ENCODE results near the gene ADAMTS14. TPM values are rescaled to one million over a fixed set of nuclear protein-coding genes. Genes with fewer than 3 reads are reported as not detected.

ADAMTS14 gene
- total RNA-seq, 1 experiment from 2014 or later: not detected

GRCh38 chr10:70692043-70692603, 19.8 kb downstream of the ADAMTS14 start:
- DNase-seq (ENCODE audit: low spot score): no peak

- DNase-seq (ENCODE audit: low spot score): no peak
Measured at GRCh38 chr10:70693619-70694335, 21.5 kb downstream of the ADAMTS14 start.

DNA sequence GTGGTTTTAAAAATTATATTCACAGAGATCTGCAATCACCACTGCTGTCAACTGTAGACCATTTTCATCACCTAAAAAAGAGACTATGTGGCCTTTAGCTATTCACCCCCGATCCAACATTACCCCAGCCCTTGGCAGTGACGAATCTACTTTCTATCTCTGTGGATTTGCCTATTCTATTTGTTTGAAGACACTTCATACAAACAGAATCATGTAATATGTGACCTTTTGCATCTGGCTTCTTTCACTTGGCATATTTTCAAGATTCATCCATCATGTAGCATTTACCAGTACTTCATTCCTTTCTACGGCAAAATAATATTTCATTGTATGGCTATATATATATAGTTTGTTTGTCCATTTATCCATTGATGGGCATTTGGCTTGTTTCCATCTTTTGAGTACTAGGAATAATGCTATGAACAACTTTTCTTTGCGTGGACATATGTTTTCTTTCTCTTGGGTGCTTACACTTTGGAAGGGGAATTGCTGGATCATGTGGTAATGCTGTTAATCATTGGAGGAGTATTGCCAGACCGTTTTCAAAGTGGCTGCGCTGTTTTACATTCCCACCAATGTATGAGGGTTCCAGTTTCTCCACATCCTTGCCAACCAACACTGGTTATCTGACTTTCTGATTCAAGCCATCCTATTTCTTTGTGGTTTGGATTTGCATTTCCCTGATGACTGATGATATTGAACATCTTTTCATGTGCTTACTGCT, 22.3 kb downstream of the ADAMTS14 start:
- no peak for DNase-seq (ENCODE audit: low spot score)

GRCh38 chr10:70695241-70696030, 23.1 kb downstream of the ADAMTS14 start:
- DNase-seq (ENCODE audit: low spot score): peak; percentile 12

- no peak for DNase-seq (ENCODE audit: low spot score)
Measured at GRCh38 chr10:70698211-70698610, 25.9 kb downstream of the ADAMTS14 start.

GRCh38 chr10:70699063-70699658, 26.9 kb downstream of the ADAMTS14 start:
- DNase-seq (ENCODE audit: low spot score): no peak

GRCh38 chr10:70699659-70700174, 27.4 kb downstream of the ADAMTS14 start:
- DNase-seq (ENCODE audit: low spot score): peak; percentile 16

- DNase-seq (ENCODE audit: low spot score): no peak
Measured at GRCh38 chr10:70702190-70702763, 30.0 kb downstream of the ADAMTS14 start.

GRCh38 chr10:70704211-70704610, 31.9 kb downstream of the ADAMTS14 start:
- no peak for DNase-seq (ENCODE audit: low spot score)

- DNase-seq (ENCODE audit: low spot score): no peak
Measured at GRCh38 chr10:70705121-70705861, 33.0 kb downstream of the ADAMTS14 start.

- no peak for DNase-seq (ENCODE audit: low spot score)
Measured at GRCh38 chr10:70711177-70711576, 38.9 kb downstream of the ADAMTS14 start.

DNA sequence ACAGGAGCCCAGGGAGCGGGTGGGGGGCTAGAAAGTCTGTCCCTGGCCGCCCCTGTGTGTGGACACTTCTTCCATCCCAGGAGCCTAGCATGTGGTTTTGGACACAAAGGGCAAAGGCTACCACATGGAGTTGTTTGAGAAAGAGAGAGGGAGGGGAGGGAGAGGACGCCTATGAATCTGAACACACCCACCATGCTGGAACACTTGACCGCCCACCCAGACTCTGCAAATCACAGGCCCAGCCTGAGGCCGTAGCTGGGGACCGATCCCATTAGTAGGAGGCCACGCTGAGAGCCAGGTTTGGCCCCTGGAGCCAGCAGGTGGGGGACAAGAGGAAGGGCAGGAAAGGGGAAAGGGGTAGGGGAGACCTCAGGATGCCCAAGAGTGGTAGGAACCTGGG, 39.6 kb downstream of the ADAMTS14 start:
- DNase-seq (ENCODE audit: low spot score): no peak

- no peak for DNase-seq (ENCODE audit: low spot score)
Measured at GRCh38 chr10:70714245-70714644, 41.9 kb downstream of the ADAMTS14 start.

- no peak for DNase-seq (ENCODE audit: low spot score)
Measured at GRCh38 chr10:70714951-70715350, 42.6 kb downstream of the ADAMTS14 start.

DNA sequence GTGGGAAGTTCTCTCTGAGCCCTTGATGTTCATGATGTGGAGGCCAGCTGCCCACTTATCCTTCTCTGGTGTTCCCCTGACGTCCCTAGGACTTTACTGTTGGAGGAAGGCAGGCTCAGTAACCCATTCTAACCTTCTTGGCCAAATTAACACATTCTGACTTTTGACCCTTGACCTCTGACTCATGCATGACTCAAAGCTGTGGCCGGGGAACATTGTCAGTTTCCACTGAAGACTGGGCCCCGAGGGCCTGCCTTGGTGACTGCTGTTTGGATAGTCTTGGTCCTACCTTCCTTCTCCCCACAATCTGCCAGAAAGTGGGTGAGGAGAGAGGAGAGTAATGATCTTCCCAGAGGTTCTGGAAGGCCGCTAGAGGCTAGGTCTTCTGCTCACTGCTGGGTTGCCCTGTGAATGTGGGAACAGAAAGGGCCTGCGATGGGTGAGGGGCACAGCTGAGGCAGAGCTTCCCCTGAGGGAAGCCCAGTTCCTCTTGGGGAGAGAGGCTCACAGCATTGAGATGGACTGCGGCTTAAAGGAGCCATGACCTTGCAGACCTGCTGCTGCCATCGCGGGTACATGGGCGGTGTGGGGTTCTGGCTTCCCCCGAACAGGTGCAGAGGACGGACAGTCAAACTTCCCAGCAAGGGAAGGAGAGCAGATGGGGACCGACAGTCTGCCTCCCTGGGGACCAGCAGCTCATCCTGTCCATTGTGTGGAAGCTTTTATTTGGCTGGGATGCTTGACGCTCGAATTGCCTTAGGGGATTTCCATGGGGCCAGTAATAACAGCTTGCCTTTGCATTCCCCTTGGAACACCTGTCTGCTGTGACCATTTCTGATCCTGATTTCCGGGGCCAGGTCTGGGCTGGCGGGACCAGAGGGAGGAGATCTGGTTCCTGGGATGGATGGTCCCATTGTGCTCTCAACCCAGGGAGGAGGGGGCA, 43.8 kb downstream of the ADAMTS14 start:
- peak; percentile 40 for DNase-seq (ENCODE audit: low spot score)

DNA sequence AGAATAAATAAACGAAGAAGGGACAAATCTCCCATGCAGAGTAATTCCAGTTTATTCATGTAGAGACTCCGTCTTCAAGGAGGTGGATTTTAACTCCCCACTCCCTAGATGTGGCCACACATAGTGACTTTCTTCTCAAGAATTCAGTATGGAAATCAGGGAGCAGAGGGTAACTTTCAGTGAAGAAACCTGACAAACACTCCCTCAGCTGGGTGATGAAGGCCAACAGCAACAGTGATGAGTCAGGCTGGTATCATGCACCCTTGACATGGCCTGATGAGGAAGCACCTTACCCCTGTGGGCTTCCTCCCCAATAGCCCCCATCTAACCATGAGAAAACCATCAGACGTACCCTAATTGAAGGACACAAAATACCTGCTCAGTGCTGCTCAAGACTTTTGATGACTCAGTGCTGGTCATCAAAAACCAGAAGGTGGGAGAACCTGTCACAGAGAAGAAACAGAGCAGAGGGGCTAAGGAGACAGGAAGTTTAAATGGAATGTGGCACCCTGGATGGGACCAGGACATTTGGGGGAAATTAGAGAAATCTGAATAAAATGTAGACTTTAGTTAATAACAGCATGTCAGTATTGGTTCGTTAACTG, 50.6 kb downstream of the ADAMTS14 start:
- peak; percentile 60 for DNase-seq (ENCODE audit: low spot score)

- no peak for DNase-seq (ENCODE audit: low spot score)
Measured at GRCh38 chr10:70723771-70724170, 51.5 kb downstream of the ADAMTS14 start.

DNA sequence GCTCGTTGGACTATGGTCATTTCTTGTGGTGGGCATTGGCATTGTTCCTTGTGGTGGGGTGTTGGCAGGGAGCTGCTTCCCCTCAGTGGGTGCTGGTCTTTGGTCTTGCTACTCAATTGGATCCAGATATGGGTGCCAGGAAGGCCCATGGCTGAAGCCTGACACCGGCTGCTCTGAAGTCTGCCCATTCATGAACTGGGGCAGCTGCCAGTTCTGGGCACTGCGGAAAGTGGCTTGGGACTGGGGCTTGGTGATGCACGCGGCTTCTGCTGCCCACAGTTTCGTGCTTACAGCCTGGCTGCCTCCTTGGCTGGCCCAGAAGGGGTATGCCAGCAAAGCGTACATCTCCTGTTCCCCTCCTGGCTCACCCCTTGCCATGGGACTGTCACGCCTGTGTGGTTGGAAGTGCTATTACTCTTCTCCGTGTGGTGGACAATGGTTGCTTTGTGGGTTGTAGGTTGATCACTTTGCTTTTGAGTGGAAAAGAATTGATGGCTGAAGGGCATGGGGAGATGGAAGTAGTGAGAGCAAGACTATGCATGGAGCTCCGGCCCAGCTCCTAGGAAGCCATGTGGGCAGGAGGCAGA, 54.7 kb downstream of the ADAMTS14 start:
- DNase-seq (ENCODE audit: low spot score): no peak

Data from A172 (cell line).